ENCODE data around the gene PRDM11. TPM values are rescaled to one million over a fixed set of nuclear protein-coding genes. Genes with fewer than 3 reads are reported as not detected.

PRDM11 gene
- total and polyA plus RNA-seq, 8 donors: 1.2 to 139 (median 7.9) TPM

- Histone ChIP-seq H3K4me1 (peaks cover 18 to 49% (median 30%) of the 10 kb centered on the region in 4 donors), H3K27ac (no peak overlapping the region), H3K36me3 (peaks cover 14 to 73% (median 66%) of the 10 kb centered on the region in 4 donors), H3K4me3 (no peak overlapping the region), H3K9me3 (no peaks in the 10 kb centered on the region), H3K27me3 (peaks cover 0 to 3% (median 0%) of the 10 kb centered on the region in 3 donors)
- no peak for TF ChIP-seq POLR2A (IDR thresholded peaks at IDR 0.05)
- TF ChIP-seq EP300 (IDR thresholded peaks at IDR 0.05): no peak
- no peak for TF ChIP-seq POLR2AphosphoS5 (IDR thresholded peaks at IDR 0.05)
- TF ChIP-seq, protein P1, sequence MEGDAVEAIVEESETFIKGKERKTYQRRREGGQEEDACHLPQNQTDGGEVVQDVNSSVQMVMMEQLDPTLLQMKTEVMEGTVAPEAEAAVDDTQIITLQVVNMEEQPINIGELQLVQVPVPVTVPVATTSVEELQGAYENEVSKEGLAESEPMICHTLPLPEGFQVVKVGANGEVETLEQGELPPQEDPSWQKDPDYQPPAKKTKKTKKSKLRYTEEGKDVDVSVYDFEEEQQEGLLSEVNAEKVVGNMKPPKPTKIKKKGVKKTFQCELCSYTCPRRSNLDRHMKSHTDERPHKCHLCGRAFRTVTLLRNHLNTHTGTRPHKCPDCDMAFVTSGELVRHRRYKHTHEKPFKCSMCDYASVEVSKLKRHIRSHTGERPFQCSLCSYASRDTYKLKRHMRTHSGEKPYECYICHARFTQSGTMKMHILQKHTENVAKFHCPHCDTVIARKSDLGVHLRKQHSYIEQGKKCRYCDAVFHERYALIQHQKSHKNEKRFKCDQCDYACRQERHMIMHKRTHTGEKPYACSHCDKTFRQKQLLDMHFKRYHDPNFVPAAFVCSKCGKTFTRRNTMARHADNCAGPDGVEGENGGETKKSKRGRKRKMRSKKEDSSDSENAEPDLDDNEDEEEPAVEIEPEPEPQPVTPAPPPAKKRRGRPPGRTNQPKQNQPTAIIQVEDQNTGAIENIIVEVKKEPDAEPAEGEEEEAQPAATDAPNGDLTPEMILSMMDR (IDR thresholded peaks at IDR 0.05): no peak
- intact Hi-C loops (cut with DNase I; ENCODE audit: low total_unique reads): no loop called here
- DNase-seq: no peak
- 89 to 98% (median 96%) methylated on average over 2 of the region's 2 CpGs for WGBS, 5 donors
These were observed 38.2 kb downstream of the PRDM11 start for GRCh38 chr11:45184640-45185039.

- TF ChIP-seq, protein P1 (IDR thresholded peaks at IDR 0.05): no peak
- TF ChIP-seq POLR2AphosphoS5 (IDR thresholded peaks at IDR 0.05) (no peak), EP300 (IDR thresholded peaks at IDR 0.05) (no peak), POLR2A (IDR thresholded peaks at IDR 0.05) (no peak)
- intact Hi-C loops (cut with DNase I; ENCODE audit: low total_unique reads): no loop called here
- Histone ChIP-seq H3K4me1 (peaks cover 12 to 42% (median 24%) of the 10 kb centered on the region in 4 donors), H3K27ac (no peak overlapping the region), H3K36me3 (peaks cover 14 to 79% (median 72%) of the 10 kb centered on the region in 4 donors), H3K4me3 (no peak overlapping the region), H3K9me3 (no peaks in the 10 kb centered on the region), H3K27me3 (peaks cover 0 to 3% (median 0%) of the 10 kb centered on the region in 3 donors)
- DNase-seq: no peak
These were observed 38.8 kb downstream of the PRDM11 start for GRCh38 chr11:45185228-45185729.

GRCh38 chr11:45187375-45187774 lies 40.9 kb downstream of the PRDM11 start:
- TF ChIP-seq POLR2A (IDR thresholded peaks at IDR 0.05): no peak
- TF ChIP-seq POLR2AphosphoS5 (IDR thresholded peaks at IDR 0.05): no peak
- TF ChIP-seq EP300 (IDR thresholded peaks at IDR 0.05): no peak
- TF ChIP-seq, protein P1 (IDR thresholded peaks at IDR 0.05): no peak
- H3K27ac ChIP-seq: no peak overlapping the region
- 78 to 100% (median 91%) methylated on average over 3 of the region's 3 CpGs for WGBS, 5 donors
- intact Hi-C loops (cut with DNase I; ENCODE audit: low total_unique reads): no loop called here
- no peak overlapping the region for H3K4me3 ChIP-seq
- H3K27me3 ChIP-seq: no peaks in the 10 kb centered on the region
- no peak for DNase-seq
- H3K4me1 ChIP-seq: peaks cover 0 to 25% (median 9%) of the 10 kb centered on the region in 4 donors
- peaks cover 14 to 98% (median 76%) of the 10 kb centered on the region in 4 donors for H3K36me3 ChIP-seq
- H3K9me3 ChIP-seq: no peaks in the 10 kb centered on the region

DNA sequence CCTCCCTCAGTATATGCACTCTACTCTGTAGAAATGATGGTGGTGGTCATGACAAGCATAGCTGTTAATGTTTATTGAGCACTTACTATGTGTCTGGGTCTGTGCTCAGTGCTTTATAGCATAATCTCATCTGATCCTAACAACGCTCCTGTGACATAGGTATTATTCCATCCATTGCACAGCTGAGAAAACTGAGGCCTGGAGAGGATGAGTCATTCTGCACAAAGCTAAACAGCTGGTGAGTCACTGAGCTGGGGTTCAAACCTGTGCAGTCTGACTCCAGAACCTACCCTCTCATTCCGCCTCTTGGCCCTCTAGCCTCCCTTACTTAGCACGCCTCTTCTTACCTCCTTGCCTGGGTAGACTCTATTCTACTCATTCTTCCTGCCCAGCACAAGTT lies 41.7 kb downstream of the PRDM11 start:
- no peak overlapping the region for H3K27ac ChIP-seq
- no peak overlapping the region for H3K4me3 ChIP-seq
- TF ChIP-seq EP300 (IDR thresholded peaks at IDR 0.05) (no peak), POLR2A (IDR thresholded peaks at IDR 0.05) (no peak), POLR2AphosphoS5 (IDR thresholded peaks at IDR 0.05) (no peak)
- TF ChIP-seq, protein P1 (IDR thresholded peaks at IDR 0.05): no peak
- peaks cover 14 to 90% (median 69%) of the 10 kb centered on the region in 4 donors for H3K36me3 ChIP-seq
- intact Hi-C loops (cut with DNase I; ENCODE audit: low total_unique reads): no loop called here
- peaks cover 0 to 20% (median 6%) of the 10 kb centered on the region in 4 donors for H3K4me1 ChIP-seq
- DNase-seq: no peak
- no peaks in the 10 kb centered on the region for H3K9me3 ChIP-seq
- no peaks in the 10 kb centered on the region for H3K27me3 ChIP-seq
- 94 to 99% (median 98%) methylated on average over 3 of the region's 3 CpGs for WGBS, 5 donors

Data from stomach (tissue), 9 donors.